ENCODE data around the gene CAMTA1.
A peak's percentile ranks its signal among the peaks of the same experiment; 100 is the strongest.

DNA sequence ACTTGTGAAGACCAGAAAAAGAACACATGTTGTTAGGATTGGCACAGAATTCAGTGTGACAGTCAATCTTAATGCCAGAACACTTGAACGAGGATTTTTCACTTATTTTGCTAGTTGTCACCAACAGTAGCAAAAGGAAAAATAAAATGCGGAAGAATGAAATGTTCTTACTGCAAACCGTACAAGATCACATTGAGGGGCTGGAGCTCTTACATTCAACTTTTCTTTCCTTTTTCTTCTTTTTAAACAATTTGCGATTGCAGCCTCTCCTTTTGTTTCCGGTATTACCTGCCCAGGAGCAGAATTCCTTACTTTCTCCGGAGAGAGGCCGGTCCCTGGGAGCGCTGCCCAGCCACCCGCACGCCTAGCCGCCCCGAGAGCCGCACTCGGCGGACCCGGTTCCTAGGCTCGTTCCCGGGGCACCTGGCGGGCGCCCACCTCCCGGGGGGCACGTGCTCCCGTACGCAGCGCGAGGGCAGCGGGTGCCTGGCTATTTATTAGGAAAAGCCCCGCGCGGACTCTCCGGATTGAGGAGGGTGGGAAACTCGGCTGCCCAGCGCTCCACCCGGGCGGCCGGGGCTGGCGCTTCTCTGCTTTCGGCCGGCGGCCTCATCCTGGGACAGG is 1.2 kb upstream of the CAMTA1 start:
- TF ChIP-seq, protein P1, sequence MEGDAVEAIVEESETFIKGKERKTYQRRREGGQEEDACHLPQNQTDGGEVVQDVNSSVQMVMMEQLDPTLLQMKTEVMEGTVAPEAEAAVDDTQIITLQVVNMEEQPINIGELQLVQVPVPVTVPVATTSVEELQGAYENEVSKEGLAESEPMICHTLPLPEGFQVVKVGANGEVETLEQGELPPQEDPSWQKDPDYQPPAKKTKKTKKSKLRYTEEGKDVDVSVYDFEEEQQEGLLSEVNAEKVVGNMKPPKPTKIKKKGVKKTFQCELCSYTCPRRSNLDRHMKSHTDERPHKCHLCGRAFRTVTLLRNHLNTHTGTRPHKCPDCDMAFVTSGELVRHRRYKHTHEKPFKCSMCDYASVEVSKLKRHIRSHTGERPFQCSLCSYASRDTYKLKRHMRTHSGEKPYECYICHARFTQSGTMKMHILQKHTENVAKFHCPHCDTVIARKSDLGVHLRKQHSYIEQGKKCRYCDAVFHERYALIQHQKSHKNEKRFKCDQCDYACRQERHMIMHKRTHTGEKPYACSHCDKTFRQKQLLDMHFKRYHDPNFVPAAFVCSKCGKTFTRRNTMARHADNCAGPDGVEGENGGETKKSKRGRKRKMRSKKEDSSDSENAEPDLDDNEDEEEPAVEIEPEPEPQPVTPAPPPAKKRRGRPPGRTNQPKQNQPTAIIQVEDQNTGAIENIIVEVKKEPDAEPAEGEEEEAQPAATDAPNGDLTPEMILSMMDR (tag by site-specific recombination; IDR thresholded peaks at IDR 0.05) = no peak
- TF ChIP-seq YY1 (tag by site-specific recombination; IDR thresholded peaks at IDR 0.05) (no peak; the same call in 1 of the 2 replicates), ZNF202 (tag by site-specific recombination; IDR thresholded peaks at IDR 0.05; ENCODE audit: borderline replicate concordance) (no peak), ZBTB11 (tag by site-specific recombination; conservative IDR thresholded peaks at IDR 0.05; ENCODE audit: low read depth) (no peak; the same call in 1 of the 2 replicates), ZXDB (tag by site-specific recombination; IDR thresholded peaks at IDR 0.05) (0 out of 2 replicates have a peak, but pooled peaks have one; percentile 48)

Measured in HEK293 (cell line).